Stimulated activated CD4-positive, alpha-beta T cell treated with anti-CD3 and anti-CD28 coated beads, Interleukin-1b, Interleukin-23, amount 100 ng/mL, for 1 hour (primary cell): Measurements from ENCODE around the gene PCDH10.

ENCODE experiments used
- DNase-seq, 2 donors: peaks; one replicate each; pipeline ENCODE4 v3.0.0-alpha.2; 2020; ENCODE audit warnings: low read depth in 2 of 2

PCDH10 gene

GRCh38 chr4:133148690-133149363 is at the start of gene PCDH10:
PCDH10 (plus strand) TSS chr4:133149294; CDS start chr4:133150141, 847 bp downstream.
- peak in 1 of 2 donors; percentile 3 for DNase-seq

GRCh38 chr4:133102043-133102442 is 47.1 kb upstream of the PCDH10 start:
- no peak for DNase-seq

- DNase-seq, result no peak
These were observed 46.3 kb upstream of the PCDH10 start for GRCh38 chr4:133102612-133103409.

- DNase-seq, result no peak
These were observed 36.5 kb upstream of the PCDH10 start for GRCh38 chr4:133112641-133113040.

- DNase-seq, result no peak
These were observed 24.3 kb upstream of the PCDH10 start for GRCh38 chr4:133124746-133125145.

GRCh38 chr4:133127500-133127899 is 21.6 kb upstream of the PCDH10 start:
- DNase-seq, result no peak

- no peak for DNase-seq
These were observed 19.9 kb upstream of the PCDH10 start for GRCh38 chr4:133129237-133129636.

- DNase-seq, result no peak
These were observed 18.9 kb upstream of the PCDH10 start for GRCh38 chr4:133130171-133130570.

- no peak for DNase-seq
These were observed 17.1 kb upstream of the PCDH10 start for GRCh38 chr4:133131829-133132460.

GRCh38 chr4:133136833-133137232 is 12.3 kb upstream of the PCDH10 start:
- DNase-seq, result no peak

GRCh38 chr4:133137571-133137970 is 11.5 kb upstream of the PCDH10 start:
- DNase-seq, result no peak

- no peak for DNase-seq
These were observed 5.2 kb upstream of the PCDH10 start for GRCh38 chr4:133143775-133144430.

- no peak for DNase-seq
These were observed 3.9 kb upstream of the PCDH10 start for GRCh38 chr4:133145241-133145640.

- DNase-seq, result no peak
These were observed 3.1 kb upstream of the PCDH10 start for GRCh38 chr4:133145758-133146573.

GRCh38 chr4:133146574-133147241 is 2.4 kb upstream of the PCDH10 start:
- DNase-seq, result no peak

GRCh38 chr4:133147286-133147821 is 1.7 kb upstream of the PCDH10 start:
- no peak for DNase-seq

- DNase-seq, result no peak
These were observed 989 bp upstream of the PCDH10 start for GRCh38 chr4:133147921-133148689.

GRCh38 chr4:133149364-133149695 is 236 bp downstream of the PCDH10 start:
- DNase-seq, result no peak

GRCh38 chr4:133149932-133150471 is 908 bp downstream of the PCDH10 start:
- DNase-seq, result no peak
